ENCODE results near the gene ABCG1.
A peak's percentile ranks its signal among the peaks of the same experiment; 100 is the strongest.

ABCG1 gene

DNA sequence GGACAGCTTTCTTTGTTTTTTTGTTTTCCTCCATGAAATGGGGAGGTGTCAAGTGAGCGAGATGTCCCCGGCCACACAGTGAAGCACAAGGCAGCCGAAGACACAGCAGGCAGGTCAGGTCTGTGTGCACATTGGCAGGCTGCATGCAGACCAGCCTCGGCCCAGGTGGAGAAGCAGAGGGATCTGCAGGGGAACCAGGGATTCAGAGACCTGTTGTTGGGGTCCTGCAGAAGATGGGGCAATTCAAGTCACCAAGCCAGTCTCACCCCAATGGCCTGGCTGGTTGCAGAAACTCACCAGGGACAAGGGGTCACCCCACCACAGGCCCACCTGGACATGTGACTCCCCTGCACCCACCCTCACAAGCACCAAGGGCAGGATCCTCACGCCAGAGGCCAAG lies 4.0 kb upstream of the ABCG1 start:
- no peak for DNase-seq
- no peak for TF ChIP-seq GATA1 (IDR thresholded peaks at IDR 0.05; ENCODE audit: low read depth, low read length)
- TF ChIP-seq POLR2A (IDR thresholded peaks at IDR 0.05; ENCODE audit: low read length) = no peak

DNA sequence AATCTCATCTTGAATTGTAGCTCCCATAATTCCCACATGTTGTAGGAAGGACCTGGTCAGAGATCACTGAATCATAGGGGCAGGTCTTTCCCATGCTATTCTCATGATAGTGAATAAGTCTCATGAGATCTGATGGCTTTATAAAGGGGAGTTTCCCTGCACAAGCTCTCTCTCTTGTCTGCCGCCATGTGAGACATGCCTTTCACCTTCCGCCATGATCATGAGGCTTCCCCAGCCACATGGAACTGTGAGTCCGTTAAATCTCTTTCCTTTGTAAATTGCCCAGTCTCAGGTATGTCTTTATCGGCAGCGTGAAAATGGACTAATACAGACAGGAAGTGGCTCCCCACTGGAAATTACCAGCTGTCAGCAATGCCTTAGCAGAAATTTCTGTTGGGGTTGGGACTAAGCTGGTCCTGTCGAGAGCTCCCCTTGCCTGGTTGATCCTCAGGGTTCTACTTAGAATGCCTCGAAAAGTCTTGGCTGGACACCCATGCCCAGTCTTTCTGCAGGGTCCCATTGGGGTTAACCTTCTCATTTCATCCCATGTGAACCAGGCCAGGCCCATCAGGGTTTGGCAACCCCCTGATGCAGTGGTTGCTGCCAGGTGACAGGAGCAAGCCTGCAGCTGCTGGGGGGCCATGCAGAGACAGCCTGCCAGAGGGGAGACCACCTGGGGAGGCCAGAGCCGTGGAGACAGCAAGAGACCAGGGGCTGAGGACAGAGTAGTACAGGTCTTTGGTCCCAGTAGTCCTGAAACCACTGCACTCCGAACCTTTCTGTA lies 2.8 kb upstream of the ABCG1 start:
- TF ChIP-seq GATA1 (IDR thresholded peaks at IDR 0.05; ENCODE audit: low read depth, low read length) = no peak
- TF ChIP-seq POLR2A (IDR thresholded peaks at IDR 0.05; ENCODE audit: low read length) = no peak
- DNase-seq = no peak

DNA sequence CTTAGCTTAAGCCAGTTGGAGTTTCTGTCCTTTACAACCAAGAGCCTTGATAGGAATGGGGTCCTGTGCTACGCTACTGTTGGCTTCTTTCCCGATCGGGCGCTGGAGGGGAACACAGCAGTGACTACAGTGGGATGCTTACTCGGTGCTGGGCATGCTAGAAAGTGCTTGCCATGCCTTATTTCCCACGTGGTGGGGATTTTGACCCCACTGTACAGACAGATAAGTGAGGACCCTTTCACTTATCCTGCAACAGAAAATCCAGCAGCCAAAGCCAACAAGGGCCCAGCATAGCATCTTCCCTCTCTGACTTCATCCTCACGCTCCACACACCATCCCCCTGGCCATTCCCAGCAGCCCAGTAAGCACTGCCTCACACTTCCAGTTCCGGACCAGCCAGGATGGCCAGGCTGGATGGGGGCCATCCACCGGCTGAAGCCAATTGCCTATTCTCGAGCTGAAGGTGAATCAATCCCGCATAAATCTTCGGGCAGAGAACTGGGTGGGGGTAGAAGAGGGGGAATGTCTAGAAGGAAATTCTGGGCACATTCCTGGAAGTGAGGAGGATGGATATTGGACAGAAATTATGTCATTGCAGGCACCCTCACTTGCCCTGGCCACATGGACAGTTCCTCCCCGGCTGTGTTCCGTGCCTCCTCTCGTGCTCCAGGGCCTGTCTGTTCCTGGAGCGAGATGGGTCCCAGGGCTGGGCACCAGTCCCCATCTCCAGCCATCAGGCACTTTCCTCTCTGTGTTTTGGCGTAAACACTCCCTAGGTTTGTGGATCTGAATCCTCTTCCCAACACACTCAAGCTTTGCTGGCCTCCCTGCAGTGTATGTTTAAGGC lies 2.0 kb upstream of the ABCG1 start:
- no peak for DNase-seq
- TF ChIP-seq POLR2A (IDR thresholded peaks at IDR 0.05; ENCODE audit: low read length) (no peak), GATA1 (IDR thresholded peaks at IDR 0.05; ENCODE audit: low read depth, low read length) (no peak)

DNA sequence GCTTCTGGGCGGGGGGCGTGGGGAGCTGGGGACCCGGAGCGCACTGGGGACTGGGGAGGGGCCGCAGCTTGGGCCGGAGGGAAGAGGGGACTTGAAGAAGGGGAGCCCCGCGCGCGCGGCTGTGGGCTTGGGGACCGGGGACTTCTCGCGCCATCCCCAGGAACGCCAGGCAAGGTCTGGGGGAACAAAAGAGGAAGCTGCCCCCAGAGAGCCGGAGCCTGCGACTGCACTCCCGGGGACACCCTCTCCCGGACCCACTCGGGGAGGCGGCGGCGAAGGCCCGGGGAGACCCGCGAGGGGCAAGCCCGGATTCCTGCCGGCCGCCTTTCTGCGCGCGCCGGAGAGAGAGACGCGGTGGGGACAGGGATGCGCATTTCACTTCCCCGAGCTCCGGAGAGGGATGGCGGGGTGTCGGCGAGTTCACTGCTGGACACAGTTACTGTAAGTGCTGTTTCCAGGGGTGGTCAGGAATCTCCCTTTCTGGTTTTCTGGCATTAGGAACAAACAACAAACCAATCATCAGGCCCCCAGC lies 732 bp downstream of the ABCG1 start:
- TF ChIP-seq GATA1 (IDR thresholded peaks at IDR 0.05; ENCODE audit: low read depth, low read length) = no peak
- no peak for TF ChIP-seq POLR2A (IDR thresholded peaks at IDR 0.05; ENCODE audit: low read length)
- no peak for DNase-seq

DNA sequence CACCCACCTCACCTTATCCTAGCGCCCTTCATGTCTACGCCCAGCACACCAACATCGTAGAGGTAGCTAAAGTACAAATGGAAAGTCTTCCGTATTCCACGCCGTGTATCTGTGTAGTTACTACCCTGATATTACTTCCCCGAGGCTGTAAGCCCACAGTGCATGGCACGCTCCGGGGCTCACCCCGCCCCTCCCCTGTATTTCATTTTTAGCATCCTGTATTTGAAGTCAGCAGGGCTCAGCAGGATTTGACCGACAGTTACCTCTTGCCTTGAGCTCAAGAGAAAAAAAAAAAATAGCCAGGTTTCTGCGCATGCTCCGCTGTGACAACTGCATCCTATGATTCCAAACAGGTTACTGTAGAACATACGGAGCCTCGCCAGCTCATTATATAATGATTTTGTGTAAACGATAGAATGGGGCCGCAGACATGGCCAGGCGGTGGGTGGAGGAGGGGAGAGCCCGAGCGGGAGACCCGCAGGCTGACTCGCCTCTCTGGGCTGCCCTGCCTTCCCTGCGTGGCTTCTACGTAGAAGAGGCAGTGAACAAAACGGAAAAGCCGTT lies 1.3 kb downstream of the ABCG1 start:
- DNase-seq = peak; percentile 76 to 82
- no peak for TF ChIP-seq POLR2A (IDR thresholded peaks at IDR 0.05; ENCODE audit: low read length)
- no peak for TF ChIP-seq GATA1 (IDR thresholded peaks at IDR 0.05; ENCODE audit: low read depth, low read length)

DNA sequence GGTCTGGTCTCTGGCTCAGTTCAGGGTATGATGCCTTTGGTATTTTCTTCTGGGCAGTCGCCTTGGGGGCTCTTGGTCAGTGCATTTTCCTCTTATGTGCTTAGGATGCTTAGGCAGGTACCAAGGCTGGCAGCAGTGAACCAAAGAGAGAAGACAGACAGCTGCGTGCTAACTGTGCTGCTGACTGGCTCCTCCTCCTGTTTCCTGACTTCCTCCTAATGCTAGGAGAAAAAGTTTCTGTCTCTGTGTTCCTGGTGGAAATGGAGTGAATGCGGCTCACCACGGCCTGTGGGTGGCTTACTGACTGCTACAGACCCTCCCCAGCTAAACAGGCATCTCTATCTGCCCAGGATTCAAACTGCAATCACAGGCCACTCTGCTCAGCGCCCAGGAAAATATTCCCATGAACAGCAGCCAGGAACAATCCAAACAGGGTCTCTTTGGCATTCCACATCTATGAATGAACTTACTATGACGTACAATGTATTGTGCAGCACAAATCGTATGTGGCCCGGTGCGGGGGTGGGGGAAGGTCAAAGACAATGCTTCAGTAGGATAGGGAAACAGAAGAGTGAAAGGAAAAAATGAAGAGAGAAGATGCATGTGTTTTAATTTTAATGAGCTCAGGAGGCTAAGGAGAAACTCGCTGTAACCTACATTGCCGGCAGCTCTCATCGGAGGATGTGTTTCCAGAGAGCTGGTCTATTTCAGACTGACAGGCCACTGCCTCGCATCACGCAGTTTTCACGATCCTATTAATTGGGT lies 2.8 kb downstream of the ABCG1 start:
- TF ChIP-seq GATA1 (IDR thresholded peaks at IDR 0.05; ENCODE audit: low read depth, low read length) (no peak), POLR2A (IDR thresholded peaks at IDR 0.05; ENCODE audit: low read length) (no peak)
- DNase-seq = no peak

DNA sequence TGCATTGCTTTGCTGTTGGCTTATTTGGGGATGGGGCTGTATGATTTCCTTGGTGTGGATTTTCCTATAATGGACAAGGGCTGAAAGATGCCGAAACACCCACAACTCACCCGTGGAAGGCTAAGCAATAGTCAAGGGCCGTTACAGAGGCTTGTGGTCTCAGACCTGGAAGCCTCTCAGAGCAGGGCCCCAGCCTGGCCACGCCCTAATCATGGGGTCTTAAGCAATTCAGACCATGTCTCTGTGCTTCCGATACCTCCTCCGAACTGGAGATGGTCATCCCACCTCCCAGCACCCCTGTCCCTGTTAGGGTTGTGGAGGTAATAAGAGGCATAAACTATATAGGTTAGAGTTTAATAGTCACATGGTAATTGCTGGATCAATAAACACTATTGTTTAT lies 3.4 kb downstream of the ABCG1 start:
- DNase-seq = no peak
- TF ChIP-seq POLR2A (IDR thresholded peaks at IDR 0.05; ENCODE audit: low read length) = no peak
- TF ChIP-seq GATA1 (IDR thresholded peaks at IDR 0.05; ENCODE audit: low read depth, low read length) = no peak

DNA sequence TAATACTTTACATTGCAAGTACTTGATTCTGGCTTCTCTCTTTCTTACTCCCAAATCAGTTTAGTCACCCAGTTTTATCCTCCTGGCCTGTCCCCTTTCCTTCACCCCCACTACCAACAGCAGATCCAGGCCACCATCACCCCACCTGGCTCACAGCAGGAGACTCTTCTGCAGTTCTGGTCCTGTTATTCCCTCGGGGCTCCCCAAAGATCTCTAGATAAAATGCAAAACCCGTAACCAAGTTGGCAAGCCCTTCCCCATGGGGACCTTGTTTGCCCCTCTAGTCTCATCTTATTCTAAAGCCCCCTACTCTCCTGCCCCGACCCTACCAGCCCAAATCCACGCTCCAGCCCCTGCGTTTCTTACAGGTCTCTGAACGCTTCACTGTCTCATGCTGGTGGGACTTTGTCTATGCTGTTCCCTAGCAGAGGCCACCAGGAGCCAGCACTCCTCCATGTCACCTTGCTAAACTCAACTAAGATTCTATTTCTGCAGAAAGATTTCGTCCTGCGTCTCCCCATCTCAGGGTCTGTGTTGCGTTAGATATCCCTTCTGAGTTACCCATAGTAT lies 4.0 kb downstream of the ABCG1 start:
- DNase-seq = no peak
- TF ChIP-seq GATA1 (IDR thresholded peaks at IDR 0.05; ENCODE audit: low read depth, low read length) = no peak
- TF ChIP-seq POLR2A (IDR thresholded peaks at IDR 0.05; ENCODE audit: low read length) = no peak

DNA sequence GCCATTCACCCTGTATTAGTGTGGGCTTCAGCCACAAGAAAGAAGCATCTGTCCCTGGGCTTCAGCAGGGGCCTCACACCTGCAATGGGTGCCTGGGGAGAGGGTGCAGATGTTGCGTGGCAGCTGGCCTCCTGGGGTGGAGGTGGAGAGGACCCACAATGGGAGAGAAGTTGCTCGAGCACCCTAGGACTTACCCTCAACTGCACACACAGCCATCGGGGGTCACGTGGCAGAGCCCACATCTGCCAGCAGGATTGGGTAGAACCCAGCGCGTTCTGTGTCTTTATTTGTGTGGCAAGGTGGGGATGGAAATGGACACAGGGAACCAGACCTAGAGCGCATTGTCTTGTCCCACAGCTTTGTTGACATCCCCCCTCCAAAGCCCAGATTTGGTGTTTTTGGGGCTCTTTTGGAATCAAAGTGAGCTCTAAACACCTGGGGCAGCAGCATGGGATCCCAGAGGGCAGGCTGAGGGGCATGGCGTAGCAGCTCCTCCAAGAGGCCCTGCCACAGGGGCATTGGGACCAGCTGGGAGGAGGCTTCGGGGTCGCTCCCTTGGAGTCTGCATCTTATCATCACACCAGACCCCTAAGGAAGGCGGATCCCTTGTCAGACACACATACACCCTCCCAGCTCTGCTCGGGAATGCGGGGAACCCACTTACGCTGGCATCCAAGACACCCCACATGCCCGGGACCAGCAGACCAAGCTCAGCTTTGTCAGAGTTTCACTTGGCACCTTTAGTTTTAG lies 5.1 kb downstream of the ABCG1 start:
- no peak for DNase-seq

DNA sequence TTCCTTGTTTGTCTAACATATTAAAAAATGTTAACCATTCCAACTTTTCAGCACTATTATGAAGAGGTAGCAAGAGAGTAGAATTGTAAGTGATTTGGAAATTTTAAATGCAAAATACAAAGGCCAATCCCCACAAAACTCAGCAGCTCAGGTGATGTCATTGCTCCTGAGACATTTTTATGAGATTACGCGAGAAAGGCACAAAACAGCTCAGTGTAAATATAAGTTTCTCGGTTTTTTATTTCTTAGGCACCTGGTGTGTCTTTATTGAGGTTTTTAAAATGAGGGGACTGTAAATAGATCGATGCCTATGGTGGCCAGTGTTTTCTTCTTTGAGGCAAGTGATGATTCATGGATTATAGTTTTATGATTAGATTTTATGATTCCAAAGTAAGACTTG lies 6.1 kb downstream of the ABCG1 start:
- DNase-seq = no peak
- TF ChIP-seq GATA1 (IDR thresholded peaks at IDR 0.05; ENCODE audit: low read depth, low read length) = no peak
- TF ChIP-seq POLR2A (IDR thresholded peaks at IDR 0.05; ENCODE audit: low read length) = no peak

More for the DNA sequence above, 5.1 kb downstream of the ABCG1 start:
- TF ChIP-seq POLR2A (IDR thresholded peaks at IDR 0.05; ENCODE audit: low read length) = no peak
- no peak for TF ChIP-seq GATA1 (IDR thresholded peaks at IDR 0.05; ENCODE audit: low read depth, low read length)

DNA sequence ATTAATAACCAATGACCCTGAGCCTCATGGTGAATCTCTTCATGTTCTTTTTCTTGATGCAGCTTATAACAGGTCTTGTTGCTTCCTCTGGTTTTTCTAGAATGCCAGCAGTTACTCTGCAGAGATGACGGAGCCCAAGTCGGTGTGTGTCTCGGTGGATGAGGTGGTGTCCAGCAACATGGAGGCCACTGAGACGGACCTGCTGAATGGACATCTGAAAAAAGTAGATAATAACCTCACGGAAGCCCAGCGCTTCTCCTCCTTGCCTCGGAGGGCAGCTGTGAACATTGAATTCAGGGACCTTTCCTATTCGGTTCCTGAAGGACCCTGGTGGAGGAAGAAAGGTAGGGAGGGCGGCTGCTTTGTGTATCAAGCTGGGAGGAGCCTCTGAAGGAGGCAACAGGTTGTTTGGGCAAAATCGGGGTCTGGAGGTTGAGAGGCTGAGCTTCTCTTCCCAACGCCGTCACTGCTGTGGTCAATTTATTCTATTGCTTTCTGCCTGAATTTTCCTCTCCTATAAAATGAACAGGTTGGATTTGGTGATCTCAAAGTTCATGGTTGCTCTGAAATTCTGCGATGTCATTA lies 6.7 kb downstream of the ABCG1 start:
- no peak for TF ChIP-seq GATA1 (IDR thresholded peaks at IDR 0.05; ENCODE audit: low read depth, low read length)
- TF ChIP-seq POLR2A (IDR thresholded peaks at IDR 0.05; ENCODE audit: low read length) = no peak
- no peak for DNase-seq

DNA sequence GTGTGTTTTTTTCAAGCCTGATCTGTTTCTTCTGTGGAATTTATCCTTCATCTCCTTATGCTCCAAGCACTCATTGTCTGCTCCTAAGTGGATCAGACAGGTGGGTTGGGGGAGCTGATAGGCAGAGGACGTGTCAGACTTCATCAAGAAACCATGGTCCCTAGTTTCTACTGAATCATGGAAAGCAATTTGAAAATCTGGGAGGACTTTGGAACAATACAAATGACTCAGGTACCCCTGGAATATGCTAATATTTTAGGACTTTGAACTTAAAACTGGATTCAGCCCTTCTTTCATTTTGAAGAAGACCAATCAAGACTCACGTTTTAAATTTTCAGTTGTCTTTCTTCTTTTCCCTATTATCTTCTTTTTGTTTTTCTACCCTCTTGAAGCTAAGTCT lies 7.7 kb downstream of the ABCG1 start:
- DNase-seq = no peak
- TF ChIP-seq POLR2A (IDR thresholded peaks at IDR 0.05; ENCODE audit: low read length) (no peak), GATA1 (IDR thresholded peaks at IDR 0.05; ENCODE audit: low read depth, low read length) (no peak)
